HG03064 (cell line): ENCODE measurements around the gene TNNT3.

Experiments used
- ATAC-seq: cut with Tn5 transposase; IDR thresholded peaks from one replicate; pipeline ENCODE4 v1.9.1; 2021; ENCODE audit warnings: low read depth; ENCODE audit not compliant: unreplicated experiment

TNNT3 gene

DNA sequence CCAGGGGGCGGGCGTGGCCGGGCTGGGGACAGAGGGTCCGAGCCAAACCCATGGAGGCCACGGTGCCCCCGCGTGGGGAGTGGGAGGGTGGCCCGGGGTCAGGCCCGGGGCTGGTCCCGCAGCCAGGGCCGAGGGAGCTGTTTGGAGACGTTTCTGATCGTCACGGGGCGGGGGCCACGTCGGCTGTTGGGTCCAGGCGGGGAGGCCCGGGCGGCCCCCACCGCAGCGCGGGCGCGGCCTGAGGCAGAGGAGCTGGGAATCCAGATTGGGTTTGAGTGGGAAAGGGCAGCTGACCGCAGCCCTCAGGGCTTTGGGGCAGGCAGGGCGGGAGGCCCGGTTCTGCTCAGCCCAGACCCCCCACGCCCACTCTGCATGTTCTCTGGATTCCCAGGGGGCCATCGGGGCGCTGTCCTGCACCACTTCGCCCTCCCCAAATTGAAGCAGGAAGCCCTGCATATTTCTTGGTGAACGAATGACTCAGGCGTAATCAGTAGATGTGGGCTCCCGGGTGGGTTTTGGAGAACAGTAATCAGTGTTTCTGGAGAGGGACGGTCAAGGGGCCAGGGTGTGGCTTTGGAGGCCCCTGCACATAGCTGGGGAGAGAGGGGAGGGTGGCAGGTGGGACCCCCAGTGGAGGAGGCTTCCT is 28.2 kb downstream of the TNNT3 start:
- ATAC-seq: no peak

DNA sequence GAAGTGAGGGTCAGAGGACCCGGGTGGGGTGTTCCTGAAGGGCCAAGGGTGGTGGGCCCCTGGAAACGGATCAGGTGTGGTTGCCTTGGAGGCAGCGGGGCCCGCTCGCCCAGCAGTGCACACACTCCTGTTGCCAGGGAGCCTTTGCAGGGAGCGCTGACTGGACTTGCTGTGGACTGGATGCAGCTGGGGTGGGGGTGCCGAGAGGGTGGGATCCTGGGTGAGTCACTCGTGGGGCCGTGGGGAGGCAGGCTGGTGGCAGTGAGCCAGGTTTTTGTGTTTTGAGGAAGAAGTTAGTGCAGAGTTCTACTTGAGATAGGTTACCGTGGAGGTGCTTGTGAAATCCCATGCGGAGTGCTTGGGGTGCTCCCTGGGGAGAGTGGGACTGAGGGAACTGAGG is 28.9 kb downstream of the TNNT3 start:
- no peak for ATAC-seq

DNA sequence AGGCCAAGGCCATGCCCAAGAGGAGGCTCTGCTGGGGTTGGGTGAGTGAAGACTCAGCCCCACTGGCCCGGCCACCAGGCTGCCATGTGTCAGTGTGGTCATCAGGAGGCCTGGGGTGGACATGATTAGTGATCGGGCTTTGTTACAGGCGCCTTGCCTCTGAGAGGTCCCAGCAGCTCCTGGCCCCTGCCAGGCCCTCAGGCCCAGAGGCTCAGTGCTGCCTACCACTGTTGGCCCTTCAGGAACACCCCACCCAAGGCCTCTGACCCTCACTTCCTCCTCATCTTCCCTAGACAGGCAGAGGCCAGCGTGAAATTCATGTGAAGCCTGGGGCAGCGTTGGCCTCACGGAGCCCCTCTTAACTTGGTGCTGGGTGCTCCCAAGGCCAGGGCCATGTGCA is 29.8 kb downstream of the TNNT3 start:
- no peak for ATAC-seq

DNA sequence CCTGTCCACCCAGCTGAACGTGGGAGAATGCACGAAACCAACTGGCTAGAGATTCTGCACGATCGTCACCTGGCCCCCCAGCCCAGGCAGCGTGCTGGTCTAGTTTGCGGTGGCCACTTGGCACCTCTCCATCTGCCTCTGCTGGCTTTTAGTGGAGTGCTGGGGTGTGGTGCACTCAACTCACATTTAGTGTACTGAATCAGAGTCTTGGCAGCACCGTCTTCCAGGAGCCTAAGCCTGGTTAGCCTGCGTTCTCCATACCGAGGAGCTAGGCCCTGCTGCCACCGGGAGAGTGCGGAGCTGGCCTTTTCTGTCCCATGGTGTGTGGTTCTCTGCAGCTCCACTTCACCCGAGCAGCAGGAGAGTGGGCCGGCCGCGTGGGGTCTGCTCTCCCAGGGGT is 30.4 kb downstream of the TNNT3 start:
- no peak for ATAC-seq

DNA sequence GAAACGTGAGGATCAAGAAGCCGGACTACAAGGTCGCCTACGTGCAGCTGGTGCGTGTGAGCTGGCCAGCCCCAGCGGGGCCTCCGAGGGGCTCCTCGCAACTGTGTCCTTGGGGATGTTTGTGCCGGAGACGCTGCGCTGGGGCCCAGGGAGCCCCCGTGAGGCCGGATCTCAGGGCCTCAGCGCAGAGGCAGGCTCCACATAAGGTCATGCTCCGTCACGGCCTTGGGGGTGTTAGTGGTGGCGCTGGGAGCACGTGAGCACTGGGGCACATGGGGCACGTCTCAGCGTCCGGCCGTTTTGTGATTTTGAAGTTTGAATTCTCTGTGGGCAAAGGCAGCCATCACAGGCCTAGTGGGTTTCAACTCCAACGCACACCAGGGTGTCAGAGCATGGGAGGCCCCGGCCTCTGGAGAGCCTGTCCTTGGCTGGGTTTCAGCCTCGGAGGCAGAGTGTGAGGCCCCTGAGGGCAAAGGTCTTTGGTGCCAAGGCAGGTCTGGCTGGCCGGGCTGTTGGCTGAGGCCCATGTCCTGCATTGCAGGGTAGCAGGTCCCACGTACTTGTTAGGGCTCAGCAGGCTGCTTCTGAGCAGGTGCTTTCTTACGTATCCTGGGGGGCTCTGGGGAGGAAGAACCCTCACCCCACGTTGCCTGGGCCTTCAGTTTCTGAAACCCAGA is 33.4 kb downstream of the TNNT3 start:
- ATAC-seq: no peak

DNA sequence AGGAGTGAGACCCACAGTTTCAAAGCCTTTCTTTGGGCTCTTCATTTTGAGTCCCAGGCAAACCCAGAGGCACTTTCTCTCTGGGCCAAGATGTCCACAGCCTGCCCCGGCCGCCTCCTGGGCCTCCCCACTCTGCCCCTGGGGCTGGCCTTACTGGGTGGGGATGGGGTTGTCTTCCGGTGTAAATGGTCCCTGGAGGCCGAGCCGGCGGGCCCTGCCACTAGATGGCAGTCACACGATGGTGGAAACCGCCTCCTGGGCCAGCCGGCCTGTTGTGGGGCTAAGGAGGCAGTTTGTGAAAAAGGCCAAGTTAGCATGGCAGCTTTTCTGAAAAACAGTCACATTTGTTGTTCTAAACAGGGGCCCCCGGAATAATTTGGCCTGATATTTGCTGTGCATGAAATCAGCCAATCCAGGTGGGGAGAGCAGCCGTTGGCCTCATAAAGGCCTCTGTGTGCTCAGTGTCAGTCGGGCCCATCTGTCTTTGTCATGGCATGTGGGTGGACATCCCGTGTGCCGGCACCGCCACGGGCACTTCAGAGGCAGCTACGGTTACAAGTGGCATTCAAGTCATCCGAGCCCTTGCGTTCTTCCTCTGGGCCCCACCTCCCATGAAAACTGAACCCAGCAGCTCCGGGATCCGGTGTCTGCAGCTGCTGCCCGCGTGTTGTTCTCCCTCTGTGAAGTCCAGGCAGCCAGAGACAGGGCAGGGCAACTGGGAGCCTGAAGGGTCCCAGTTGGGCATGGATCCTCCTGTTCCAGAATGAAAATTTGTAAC is 34.2 kb downstream of the TNNT3 start:
- ATAC-seq: no peak

DNA sequence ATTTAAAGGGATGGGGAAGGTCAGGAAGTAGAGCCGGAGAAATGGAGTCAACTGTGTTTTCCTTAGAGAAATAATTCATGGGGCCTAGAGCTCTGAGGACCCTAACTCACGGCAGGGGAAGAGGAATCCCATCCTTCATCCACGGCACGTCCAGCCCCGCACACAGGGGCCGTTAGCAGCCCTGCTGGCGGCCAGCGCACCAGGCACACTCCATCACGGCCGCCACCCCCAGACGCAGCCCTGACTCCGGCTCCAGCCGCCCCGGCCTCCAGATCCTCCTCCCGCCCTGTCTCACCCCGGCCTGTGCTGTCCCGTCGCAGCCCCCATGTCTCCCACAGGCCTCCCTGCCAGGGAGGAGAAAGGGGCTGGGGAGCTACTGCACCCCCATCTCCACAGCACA is 38.9 kb downstream of the TNNT3 start:
- no peak for ATAC-seq

DNA sequence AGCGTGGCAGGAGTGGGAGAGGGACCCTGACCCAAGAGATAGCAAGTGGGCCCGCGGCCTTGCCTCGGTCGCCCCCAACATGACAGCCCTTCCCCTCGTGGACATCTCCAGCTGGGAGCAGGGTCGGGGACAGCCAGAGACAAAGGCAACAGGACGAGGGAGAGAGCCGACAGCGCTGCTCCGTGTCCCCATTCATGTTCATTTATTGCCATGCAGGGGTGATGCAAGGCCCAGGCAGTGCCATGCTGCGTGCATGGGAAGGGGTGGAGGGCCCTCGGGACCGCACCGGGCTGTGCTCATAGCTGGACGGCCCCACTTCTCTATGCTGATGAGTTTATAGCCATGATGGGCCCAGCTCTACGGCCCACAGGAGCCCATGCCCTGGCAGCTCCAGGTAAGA is 40.3 kb downstream of the TNNT3 start:
- ATAC-seq: no peak

DNA sequence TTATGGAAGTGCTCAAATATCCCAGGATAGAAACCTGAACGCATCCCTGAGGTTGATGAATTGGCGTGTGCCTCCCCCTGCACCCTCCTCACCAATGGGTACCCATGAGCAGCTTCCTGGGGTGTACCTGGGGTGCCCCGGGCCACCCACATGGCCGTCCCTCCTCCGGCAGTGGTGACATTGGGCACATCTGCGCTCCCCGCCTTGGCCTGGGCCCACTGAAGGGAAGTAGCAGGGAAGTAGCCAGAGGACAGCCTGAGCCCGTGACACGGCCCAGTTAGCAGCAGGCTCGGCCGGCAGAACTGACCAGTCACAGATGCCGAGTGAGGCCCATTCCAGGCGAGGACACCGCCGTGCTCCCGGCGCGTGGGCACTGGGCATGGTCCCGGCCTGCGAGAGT is 44.4 kb downstream of the TNNT3 start:
- ATAC-seq: no peak

DNA sequence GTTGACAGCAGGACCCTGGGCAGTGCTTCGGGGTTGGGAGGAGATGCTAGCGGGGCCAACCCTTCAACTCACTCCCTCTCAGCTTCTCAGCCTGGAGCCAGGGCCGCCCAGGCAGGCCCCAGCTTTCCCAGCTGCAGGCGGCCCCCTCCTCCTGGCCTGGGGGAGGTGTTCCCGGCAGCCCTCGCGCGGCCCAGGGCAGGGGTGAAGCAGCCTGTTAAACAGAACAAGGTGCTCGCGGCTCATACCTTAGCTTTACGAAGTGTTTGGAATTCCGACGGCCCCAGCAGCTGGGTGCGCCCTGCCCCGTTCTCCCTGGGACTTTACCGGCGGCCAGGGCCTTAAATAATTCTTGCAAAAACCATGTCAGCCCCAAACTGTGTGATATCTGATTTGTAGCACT is 44.8 kb downstream of the TNNT3 start:
- no peak for ATAC-seq

DNA sequence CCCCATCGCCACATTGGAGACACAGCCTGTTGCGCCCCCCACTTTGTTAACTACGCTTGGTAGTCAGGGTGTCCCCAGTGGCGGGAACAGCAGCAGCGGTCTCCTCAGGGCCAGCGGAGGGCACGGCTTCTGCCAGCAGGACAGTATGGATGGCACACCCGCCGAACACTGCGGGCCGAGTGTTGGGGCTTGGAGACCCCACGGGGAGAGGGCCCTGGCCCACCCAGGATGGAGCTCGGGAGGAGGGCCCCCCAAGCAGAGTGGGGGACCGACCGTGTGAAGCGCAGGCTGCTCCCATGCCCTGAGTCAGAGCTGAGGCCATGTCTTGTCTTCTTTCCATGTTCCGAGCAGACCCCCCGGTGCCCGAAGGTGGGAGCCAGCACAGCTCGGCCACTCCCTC is 45.5 kb downstream of the TNNT3 start:
- ATAC-seq: no peak

DNA sequence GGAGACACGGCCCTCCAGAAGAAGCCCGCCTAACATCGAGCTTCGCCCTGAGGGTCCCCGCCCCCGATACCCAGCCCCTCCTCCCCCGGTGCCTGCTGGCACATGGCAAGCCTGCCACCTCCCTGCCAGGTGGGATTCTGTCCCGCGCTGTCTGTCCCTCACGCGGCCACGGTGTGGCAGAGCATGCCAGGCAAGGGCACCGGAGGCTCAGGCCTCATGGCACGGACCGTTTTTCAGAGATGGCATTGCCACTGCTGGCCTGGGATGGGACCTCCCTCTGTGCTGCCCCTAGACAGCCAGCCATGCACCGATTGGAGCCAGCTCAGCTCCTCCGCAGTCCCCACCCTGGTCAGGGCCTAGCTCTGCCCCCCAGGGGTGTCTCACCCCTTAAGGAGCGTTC is 47.0 kb downstream of the TNNT3 start:
- ATAC-seq: no peak

DNA sequence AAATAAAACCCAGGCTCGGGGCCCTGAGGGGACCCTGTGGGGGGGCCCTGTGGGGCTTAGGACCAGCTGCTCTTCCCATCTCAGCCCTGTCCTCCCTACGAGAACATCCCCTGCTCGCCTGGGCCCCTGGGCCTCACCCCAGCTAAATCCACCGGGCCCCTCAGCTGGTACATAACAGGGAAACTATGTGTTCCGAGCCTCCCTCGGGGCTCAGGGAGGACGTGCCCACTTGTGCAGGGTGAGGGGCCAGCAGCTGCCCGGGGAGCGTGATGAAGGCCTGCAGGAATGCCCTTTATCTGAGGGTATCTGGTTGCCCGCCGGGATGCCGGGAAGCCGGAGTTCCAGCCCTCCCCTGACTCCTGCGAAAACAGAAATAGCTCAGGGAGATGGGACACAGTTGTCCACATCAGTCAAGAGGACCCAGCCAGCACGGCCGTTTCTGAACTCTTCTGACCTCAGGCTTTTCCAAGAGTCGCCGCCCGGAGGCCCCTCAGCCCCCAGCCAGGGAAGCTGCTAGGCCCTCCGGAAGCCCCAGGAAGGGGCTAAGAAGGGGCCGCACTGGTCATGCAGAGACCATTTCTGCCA is 48.2 kb downstream of the TNNT3 start:
- no peak for ATAC-seq

DNA sequence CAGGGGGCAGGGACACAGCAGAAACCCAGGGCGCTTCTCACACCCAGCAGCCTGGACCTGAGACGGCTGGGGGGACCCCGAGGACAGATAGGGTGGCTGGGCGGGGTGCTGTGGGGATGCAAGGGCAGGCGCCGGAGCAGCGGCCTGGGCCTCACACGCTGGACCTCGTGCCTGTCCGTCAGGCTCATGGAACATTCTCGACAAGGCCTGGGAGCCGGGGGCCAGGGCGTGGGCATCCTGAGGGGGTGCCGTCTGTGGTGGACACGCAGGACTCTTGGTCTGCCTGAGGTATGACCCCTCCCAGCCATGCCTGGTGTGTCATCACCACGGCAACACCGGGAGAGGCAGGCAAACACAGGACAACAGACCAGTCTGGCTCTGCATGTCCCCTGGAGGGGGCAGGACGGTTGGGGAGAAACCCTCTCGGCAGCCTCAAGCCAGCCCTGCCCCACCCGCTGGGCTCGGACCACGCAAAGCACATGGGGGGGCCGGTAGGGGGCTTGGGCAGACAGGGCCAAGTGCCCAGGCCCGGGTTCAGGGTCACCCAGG is 49.0 kb downstream of the TNNT3 start:
- ATAC-seq: no peak

DNA sequence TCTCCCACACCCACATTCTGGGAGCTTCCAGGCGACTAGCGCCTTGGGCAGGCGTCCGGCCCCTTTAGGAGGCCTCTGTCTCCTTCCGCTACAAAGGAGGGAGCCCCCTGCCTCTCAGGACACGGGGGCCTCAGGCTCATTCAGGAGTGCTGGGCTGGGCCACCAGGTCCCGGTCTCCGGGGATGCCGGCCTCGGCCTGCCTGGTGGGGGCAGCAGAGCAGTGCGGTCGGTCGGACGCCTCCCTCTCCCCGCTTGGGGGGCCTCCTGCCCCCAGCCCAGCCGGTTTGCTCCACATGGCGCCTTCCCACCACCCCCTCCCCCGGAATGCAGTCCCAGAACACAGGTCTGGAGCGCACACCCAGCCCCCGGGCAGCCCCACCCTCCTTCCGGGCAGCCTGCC is 49.5 kb downstream of the TNNT3 start:
- ATAC-seq: no peak

DNA sequence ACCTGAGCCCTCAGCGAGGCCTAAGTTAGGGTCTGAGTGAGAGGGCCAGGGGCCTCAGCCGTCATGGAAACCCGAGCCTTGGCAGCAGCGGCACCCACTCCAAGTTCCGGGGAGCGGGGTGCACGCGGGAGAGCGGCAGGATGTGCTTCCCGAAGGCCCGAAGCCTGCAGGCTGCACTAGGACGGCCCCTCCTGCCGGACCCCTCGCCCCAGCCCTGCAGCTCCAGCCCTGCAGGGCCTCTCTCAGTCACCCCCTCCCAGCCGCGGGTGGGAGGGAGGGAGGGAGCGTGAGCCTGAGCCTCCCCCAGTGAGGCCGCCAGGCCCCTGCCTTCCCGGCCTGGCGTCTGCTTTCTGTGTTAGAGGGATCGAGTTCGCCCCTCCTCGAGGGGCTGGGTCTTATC is 50.3 kb downstream of the TNNT3 start:
- ATAC-seq: no peak

DNA sequence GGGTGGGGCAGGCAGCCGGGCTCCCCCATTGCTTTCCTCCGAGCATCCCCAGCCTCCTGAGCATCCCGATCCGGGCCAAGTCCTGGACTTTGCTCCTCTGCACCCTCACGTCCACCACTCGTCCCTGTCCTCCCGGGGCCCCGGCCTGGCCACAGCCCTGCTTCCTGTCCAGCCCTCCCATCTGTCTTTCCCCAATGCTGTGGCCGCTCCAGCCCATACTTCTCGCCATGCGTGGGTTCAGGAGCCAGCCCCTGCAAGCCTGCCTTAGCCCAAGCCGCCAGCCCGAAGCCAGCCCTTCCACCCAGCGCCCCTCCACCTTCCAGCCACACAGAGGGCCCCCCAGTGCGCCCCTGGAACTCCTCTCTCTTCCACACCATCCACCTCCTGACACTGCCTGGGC is 51.5 kb downstream of the TNNT3 start:
- no peak for ATAC-seq

DNA sequence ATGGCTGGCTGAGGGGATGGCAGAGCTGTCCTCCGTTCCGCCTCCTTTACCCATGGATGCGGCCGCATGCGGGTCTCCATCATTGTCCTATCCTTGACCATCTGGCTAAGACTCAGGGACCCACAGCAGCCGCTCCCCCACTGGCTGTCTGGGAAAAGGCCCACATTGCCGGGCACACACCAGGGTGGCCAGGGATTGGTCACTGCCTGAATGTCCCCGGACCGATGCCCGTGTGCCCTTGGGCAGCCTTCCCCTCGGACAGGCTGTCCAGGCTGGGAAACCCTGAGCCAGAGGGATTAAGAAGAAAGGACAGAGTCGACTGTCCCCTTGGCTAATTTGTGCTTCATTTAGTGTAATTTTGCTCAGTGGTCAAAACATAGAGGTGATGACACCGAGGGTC is 55.7 kb downstream of the TNNT3 start:
- no peak for ATAC-seq

DNA sequence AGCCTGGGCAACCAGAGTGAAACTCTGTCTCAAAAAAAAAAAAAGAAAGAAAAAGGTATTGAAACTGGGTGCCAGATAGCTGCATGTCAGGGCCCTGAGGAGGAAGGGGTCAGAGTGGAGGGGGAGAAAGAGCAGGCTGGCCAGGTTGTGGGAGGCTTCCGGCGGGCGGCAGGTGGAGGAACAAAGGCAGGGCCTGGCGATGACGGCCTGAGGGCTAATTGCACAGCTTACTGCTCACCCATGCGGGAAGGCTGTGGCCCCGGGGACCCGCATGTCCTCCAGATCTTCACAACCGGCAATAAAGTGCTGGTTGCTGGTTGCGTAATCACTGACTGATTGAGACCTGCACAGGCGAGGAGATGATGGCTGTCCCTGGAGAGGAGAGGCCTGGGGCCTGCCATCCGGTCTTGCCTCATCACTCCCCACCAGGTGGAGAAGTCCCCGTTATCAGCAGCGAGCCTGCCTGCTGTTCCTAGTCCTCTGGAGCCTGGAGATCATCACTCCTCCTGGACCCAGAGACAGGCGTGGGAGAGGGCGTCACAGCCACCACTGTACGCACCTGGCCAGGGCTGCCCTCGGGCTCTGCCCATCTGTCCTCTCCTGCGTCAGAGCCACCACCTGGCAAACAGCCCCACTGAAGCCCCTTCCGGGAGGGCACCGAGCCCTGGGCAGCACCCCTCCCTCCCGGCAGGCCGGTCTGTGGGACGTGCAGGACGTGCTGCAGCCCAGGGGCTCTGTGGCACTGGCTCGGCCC is 59.4 kb downstream of the TNNT3 start:
- ATAC-seq: no peak

DNA sequence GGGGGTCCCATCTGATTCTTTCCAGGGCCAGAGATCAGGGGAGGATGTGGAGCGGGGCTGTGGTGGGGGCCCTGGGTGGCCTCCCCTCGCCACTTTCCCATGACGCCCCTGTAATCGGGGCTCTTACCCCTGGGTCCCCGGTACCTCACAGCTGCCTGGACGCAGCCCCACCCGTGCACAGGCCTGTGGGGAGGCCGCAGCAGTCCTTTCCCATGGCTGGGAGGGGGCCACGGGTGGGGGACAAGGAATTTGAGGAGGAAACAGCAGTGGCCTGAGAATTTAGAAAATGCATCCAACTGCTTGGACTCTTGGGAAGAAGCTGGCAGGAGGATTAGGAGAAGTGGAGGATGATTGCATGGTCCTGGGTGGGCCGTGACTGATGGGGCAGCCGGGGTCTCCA is 60.1 kb downstream of the TNNT3 start:
- ATAC-seq: no peak
